Measurements from ENCODE around the gene PVR. TPM values are rescaled to one million over a fixed set of nuclear protein-coding genes. Genes with fewer than 3 reads are reported as not detected.
A peak's percentile ranks its signal among the peaks of the same experiment; 100 is the strongest.
"Not testable (repeated sequence)": the region's sequence is repeated elsewhere in the genome, so short reads cannot be mapped to it uniquely, and the experiment has no call there.

PVR gene
- total RNA-seq, 1 experiment from 2014 or later, result 52.1 TPM

GRCh38 chr19:44626048-44626624 is 17.6 kb upstream of the PVR start:
- Histone ChIP-seq H3K27ac (peak overlapping the region; percentile 91), H3K27me3 (ENCODE audit: insufficient read depth, low read depth) (no peaks in the 10 kb centered on the region), H4K20me1 (ENCODE audit: insufficient read depth) (no peaks in the 10 kb centered on the region), H3K4me3 (no peak overlapping the region), H3K4me1 (replicated peaks; ENCODE audit: insufficient read depth) (peaks cover 31% of the 10 kb centered on the region), H3K4me2 (peak overlapping the region; percentile 50), H3K36me3 (ENCODE audit: low read depth) (peaks cover 21% of the 10 kb centered on the region; the same call in 1 of the 2 replicates), H3F3A (ENCODE audit: insufficient read depth, low read depth) (peaks cover 33% of the 10 kb centered on the region), H3K9me3 (ENCODE audit: insufficient read depth, low read depth) (no peaks in the 10 kb centered on the region; the same call in 1 of the 2 replicates), H3K79me2 (ENCODE audit: low read depth) (no peaks in the 10 kb centered on the region), H2AFZ (no peak overlapping the region), H3K9me2 (ENCODE audit: insufficient read depth) (no peaks in the 10 kb centered on the region)
- POLR2A ChIA-PET (ENCODE audit: unreplicated experiment), result interaction anchor here (0.5 to 1.1 kb wide), 9 partner anchors 12 to 227 kb away, joined by 3 to 36 read pairs (median 3); partner anchors contain the start of gene PVR
- BruUV-seq (replicated peaks), result no TSS peak
- CTCF ChIA-PET, result interaction anchor here (0.6 to 1.5 kb wide), 7 partner anchors 9 to 1076 kb away, joined by 3 to 9 read pairs (median 4); no protein-coding TSS in a partner anchor
- TF ChIP-seq EZH2 (IDR thresholded peaks at IDR 0.05; ENCODE audit: low read depth), result no peak
- no peak for TF ChIP-seq CTCF (conservative IDR thresholded peaks at IDR 0.05)
- peak; percentile 94 to 98 for DNase-seq
- intact Hi-C loops (cut with micrococcal nuclease; ENCODE audit: unreplicated experiment), result loop anchor here (1.0 to 2.0 kb wide), 3 partner anchors 17 to 38 kb away; partner anchors contain the start of gene PVR

GRCh38 chr19:44627631-44628030 is 16.1 kb upstream of the PVR start:
- intact Hi-C loops (cut with micrococcal nuclease; ENCODE audit: unreplicated experiment), result loop anchor here (2.0 kb wide), 1 partner anchor 25 kb away; no protein-coding TSS in a partner anchor
- peaks cover 33% of the 10 kb centered on the region for H3F3A ChIP-seq (ENCODE audit: insufficient read depth, low read depth)
- no TSS peak for BruUV-seq (replicated peaks)
- no peak overlapping the region for H3K4me3 ChIP-seq
- H3K9me2 ChIP-seq (ENCODE audit: insufficient read depth), result no peaks in the 10 kb centered on the region
- TF ChIP-seq CTCF (conservative IDR thresholded peaks at IDR 0.05) (no peak), EZH2 (IDR thresholded peaks at IDR 0.05; ENCODE audit: low read depth) (no peak)
- H3K36me3 ChIP-seq (ENCODE audit: low read depth), result peaks cover 21% of the 10 kb centered on the region; the same call in 1 of the 2 replicates
- no peaks in the 10 kb centered on the region for H3K79me2 ChIP-seq (ENCODE audit: low read depth)
- peak overlapping the region; percentile 50; the same call in 1 of the 2 replicates for H3K4me2 ChIP-seq
- no peaks in the 10 kb centered on the region; the same call in 1 of the 2 replicates for H3K9me3 ChIP-seq (ENCODE audit: insufficient read depth, low read depth)
- H3K27me3 ChIP-seq (ENCODE audit: insufficient read depth, low read depth), result no peaks in the 10 kb centered on the region
- no peak for DNase-seq
- ChIA-PET CTCF (interaction anchor here (0.6 to 0.9 kb wide), 2 partner anchors 17 to 87 kb away, joined by 4 to 11 read pairs; no protein-coding TSS in a partner anchor), POLR2A (ENCODE audit: unreplicated experiment) (no interaction called here)
- H3K27ac ChIP-seq, result peak overlapping the region; percentile 91
- H2AFZ ChIP-seq, result no peak overlapping the region
- no peaks in the 10 kb centered on the region for H4K20me1 ChIP-seq (ENCODE audit: insufficient read depth)
- peaks cover 31% of the 10 kb centered on the region for H3K4me1 ChIP-seq (replicated peaks; ENCODE audit: insufficient read depth)

- no peak overlapping the region for H3K4me3 ChIP-seq
- DNase-seq, result no peak
- intact Hi-C loops (cut with micrococcal nuclease; ENCODE audit: unreplicated experiment), result no loop called here
- H3K9me3 ChIP-seq (ENCODE audit: insufficient read depth, low read depth), result no peaks in the 10 kb centered on the region; the same call in 1 of the 2 replicates
- POLR2A ChIA-PET (ENCODE audit: unreplicated experiment), result no interaction called here
- peaks cover 33% of the 10 kb centered on the region for H3F3A ChIP-seq (ENCODE audit: insufficient read depth, low read depth)
- peaks cover 31% of the 10 kb centered on the region for H3K4me1 ChIP-seq (replicated peaks; ENCODE audit: insufficient read depth)
- no peaks in the 10 kb centered on the region for H3K27me3 ChIP-seq (ENCODE audit: insufficient read depth, low read depth)
- no peak overlapping the region for H2AFZ ChIP-seq
- BruUV-seq (replicated peaks), result no TSS peak
- CTCF ChIA-PET, result interaction anchor here (0.6 kb wide), 1 partner anchor 10 kb away, joined by 12 read pairs; no protein-coding TSS in a partner anchor
- no peaks in the 10 kb centered on the region for H3K9me2 ChIP-seq (ENCODE audit: insufficient read depth)
- H4K20me1 ChIP-seq (ENCODE audit: insufficient read depth), result no peaks in the 10 kb centered on the region
- no peak overlapping the region for H3K4me2 ChIP-seq
- TF ChIP-seq EZH2 (IDR thresholded peaks at IDR 0.05; ENCODE audit: low read depth), result no peak
- TF ChIP-seq CTCF (conservative IDR thresholded peaks at IDR 0.05), result no peak
- H3K79me2 ChIP-seq (ENCODE audit: low read depth), result no peaks in the 10 kb centered on the region
- H3K36me3 ChIP-seq (ENCODE audit: low read depth), result peaks cover 21% of the 10 kb centered on the region; the same call in 1 of the 2 replicates
- H3K27ac ChIP-seq, result no peak overlapping the region
Measured at GRCh38 chr19:44628793-44629192, 14.9 kb upstream of the PVR start.

GRCh38 chr19:44631611-44632010 is 12.1 kb upstream of the PVR start:
- H3K4me1 ChIP-seq (replicated peaks; ENCODE audit: insufficient read depth), result peaks cover 27% of the 10 kb centered on the region
- POLR2A ChIA-PET (ENCODE audit: unreplicated experiment); CTCF ChIA-PET: not testable (repeated sequence)

GRCh38 chr19:44634058-44634457 is 9.7 kb upstream of the PVR start:
- H3K27ac ChIP-seq; H3K36me3 ChIP-seq (ENCODE audit: low read depth); H3F3A ChIP-seq (ENCODE audit: insufficient read depth, low read depth); H3K9me3 ChIP-seq (ENCODE audit: insufficient read depth, low read depth); DNase-seq; POLR2A ChIA-PET (ENCODE audit: unreplicated experiment); intact Hi-C loops (cut with micrococcal nuclease; ENCODE audit: unreplicated experiment); BruUV-seq (replicated peaks); H4K20me1 ChIP-seq (ENCODE audit: insufficient read depth); H2AFZ ChIP-seq; H3K27me3 ChIP-seq (ENCODE audit: insufficient read depth, low read depth); H3K4me2 ChIP-seq; H3K9me2 ChIP-seq (ENCODE audit: insufficient read depth); H3K79me2 ChIP-seq (ENCODE audit: low read depth); H3K4me3 ChIP-seq: not testable (repeated sequence)
- peaks cover 38% of the 10 kb centered on the region for H3K4me1 ChIP-seq (replicated peaks; ENCODE audit: insufficient read depth)
- CTCF ChIA-PET, result interaction anchor here (0.6 kb wide), 1 partner anchor 1083 kb away, joined by 11 read pairs; no protein-coding TSS in a partner anchor

More at GRCh38 chr19:44631611-44632010, 12.1 kb upstream of the PVR start:
- H3K4me2 ChIP-seq; intact Hi-C loops (cut with micrococcal nuclease; ENCODE audit: unreplicated experiment); BruUV-seq (replicated peaks); H2AFZ ChIP-seq; H3K27ac ChIP-seq; H4K20me1 ChIP-seq (ENCODE audit: insufficient read depth); H3K4me3 ChIP-seq; H3K79me2 ChIP-seq (ENCODE audit: low read depth); H3K9me2 ChIP-seq (ENCODE audit: insufficient read depth); H3K9me3 ChIP-seq (ENCODE audit: insufficient read depth, low read depth); H3K27me3 ChIP-seq (ENCODE audit: insufficient read depth, low read depth): not testable (repeated sequence)
- peak in 1 of 2 experiments; percentile 19 for DNase-seq
- Histone ChIP-seq H3F3A (ENCODE audit: insufficient read depth, low read depth) (peaks cover 23% of the 10 kb centered on the region), H3K36me3 (ENCODE audit: low read depth) (peaks cover 13% of the 10 kb centered on the region; the same call in 1 of the 2 replicates)
